ENCODE measurements around the gene G3BP1.

GRCh38 chr5:151766975-151767374 is 4.8 kb upstream of the G3BP1 start:
- no peak for TF ChIP-seq CTCF (conservative IDR thresholded peaks at IDR 0.05; ENCODE audit: low read depth, low read length)
- no peak for TF ChIP-seq EZH2 (IDR thresholded peaks at IDR 0.05; ENCODE audit: low read length, unreplicated experiment)
- no peak for TF ChIP-seq EZH2phosphoT487 (IDR thresholded peaks at IDR 0.05; ENCODE audit: borderline replicate concordance, low read length)

Measured in PC-3 (cell line).